ENCODE data around the gene HAUS7.

DNA sequence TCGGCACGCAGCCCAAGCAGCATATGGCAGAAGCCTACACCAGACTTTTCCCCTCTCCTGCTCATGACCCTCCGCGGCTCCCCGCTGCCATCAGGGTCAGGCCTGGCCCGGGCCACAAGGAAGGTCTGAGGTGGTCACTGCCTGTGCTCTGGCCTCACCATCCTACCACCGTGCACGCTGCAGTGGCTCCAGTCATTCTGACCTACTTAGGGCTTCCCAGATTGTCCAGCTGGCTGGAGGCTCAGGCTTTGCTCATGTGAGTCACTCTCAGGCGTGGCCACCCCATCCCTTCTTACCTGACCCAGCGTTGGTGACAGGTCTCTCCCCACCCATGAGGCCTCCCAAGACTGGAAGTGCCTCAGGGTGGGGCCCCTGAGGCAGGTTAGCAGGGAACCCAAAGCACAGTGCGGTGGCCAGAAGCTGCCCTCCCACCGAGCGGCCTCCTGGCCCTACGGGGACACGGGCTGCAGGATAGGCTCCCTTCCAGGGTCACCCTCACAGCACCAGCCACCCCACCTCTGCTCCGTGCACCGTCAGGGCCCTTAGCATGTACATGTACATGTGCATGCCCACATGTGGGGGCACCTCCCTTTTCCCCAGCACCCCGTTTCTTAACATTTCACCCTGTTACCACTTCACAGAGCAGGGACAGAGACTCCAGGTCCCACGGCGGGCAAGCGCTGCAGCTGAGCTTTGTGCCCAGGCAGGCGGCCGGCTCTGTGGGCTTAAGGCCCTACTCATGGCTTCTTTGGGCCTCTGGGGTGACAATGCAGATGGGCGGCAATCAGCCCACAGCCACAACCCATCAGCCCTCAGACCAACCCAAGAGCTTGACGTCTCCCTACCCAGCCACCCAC lies 26.7 kb downstream of the HAUS7 start:
- TF ChIP-seq YY1 (tag by site-specific recombination; IDR thresholded peaks at IDR 0.05) (no peak), ZBTB17 (tag by site-specific recombination; IDR thresholded peaks at IDR 0.05) (no peak), ZIC2 (tag by site-specific recombination; IDR thresholded peaks at IDR 0.05) (no peak), ZNF600 (tag by site-specific recombination; IDR thresholded peaks at IDR 0.05) (no peak)
- TF ChIP-seq, protein P1, sequence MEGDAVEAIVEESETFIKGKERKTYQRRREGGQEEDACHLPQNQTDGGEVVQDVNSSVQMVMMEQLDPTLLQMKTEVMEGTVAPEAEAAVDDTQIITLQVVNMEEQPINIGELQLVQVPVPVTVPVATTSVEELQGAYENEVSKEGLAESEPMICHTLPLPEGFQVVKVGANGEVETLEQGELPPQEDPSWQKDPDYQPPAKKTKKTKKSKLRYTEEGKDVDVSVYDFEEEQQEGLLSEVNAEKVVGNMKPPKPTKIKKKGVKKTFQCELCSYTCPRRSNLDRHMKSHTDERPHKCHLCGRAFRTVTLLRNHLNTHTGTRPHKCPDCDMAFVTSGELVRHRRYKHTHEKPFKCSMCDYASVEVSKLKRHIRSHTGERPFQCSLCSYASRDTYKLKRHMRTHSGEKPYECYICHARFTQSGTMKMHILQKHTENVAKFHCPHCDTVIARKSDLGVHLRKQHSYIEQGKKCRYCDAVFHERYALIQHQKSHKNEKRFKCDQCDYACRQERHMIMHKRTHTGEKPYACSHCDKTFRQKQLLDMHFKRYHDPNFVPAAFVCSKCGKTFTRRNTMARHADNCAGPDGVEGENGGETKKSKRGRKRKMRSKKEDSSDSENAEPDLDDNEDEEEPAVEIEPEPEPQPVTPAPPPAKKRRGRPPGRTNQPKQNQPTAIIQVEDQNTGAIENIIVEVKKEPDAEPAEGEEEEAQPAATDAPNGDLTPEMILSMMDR (tag by site-specific recombination; IDR thresholded peaks at IDR 0.05), result no peak
- TF ChIP-seq, protein P2, sequence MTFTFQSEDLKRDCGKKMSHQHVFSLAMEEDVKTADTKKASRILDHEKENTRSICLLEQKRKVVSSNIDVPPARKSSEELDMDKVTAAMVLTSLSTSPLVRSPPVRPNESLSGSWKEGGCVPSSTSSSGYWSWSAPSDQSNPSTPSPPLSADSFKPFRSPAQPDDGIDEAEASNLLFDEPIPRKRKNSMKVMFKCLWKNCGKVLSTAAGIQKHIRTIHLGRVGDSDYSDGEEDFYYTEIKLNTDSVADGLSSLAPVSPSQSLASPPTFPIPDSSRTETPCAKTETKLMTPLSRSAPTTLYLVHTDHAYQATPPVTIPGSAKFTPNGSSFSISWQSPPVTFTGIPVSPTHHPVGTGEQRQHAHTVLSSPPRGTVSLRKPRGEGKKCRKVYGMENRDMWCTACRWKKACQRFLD (tag by site-specific recombination; IDR thresholded peaks at IDR 0.05), result no peak
- TF ChIP-seq, protein P3, sequence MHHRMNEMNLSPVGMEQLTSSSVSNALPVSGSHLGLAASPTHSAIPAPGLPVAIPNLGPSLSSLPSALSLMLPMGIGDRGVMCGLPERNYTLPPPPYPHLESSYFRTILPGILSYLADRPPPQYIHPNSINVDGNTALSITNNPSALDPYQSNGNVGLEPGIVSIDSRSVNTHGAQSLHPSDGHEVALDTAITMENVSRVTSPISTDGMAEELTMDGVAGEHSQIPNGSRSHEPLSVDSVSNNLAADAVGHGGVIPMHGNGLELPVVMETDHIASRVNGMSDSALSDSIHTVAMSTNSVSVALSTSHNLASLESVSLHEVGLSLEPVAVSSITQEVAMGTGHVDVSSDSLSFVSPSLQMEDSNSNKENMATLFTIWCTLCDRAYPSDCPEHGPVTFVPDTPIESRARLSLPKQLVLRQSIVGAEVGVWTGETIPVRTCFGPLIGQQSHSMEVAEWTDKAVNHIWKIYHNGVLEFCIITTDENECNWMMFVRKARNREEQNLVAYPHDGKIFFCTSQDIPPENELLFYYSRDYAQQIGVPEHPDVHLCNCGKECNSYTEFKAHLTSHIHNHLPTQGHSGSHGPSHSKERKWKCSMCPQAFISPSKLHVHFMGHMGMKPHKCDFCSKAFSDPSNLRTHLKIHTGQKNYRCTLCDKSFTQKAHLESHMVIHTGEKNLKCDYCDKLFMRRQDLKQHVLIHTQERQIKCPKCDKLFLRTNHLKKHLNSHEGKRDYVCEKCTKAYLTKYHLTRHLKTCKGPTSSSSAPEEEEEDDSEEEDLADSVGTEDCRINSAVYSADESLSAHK (tag by site-specific recombination; IDR thresholded peaks at IDR 0.05), result no peak

All from HEK293 (cell line).